Mononuclear cell (primary cell): Measurements from ENCODE around the gene STK10. TPM values are rescaled to one million over a fixed set of nuclear protein-coding genes. Genes with fewer than 3 reads are reported as not detected.
"Not testable (repeated sequence)": the region's sequence is repeated elsewhere in the genome, so short reads cannot be mapped to it uniquely, and the experiment has no call there.

Experiments
- H3K27me3 ChIP-seq: 2 replicates; pipeline ENCODE4 v1.6.0; 2011; ENCODE audit warnings: low read length, control low read depth; ENCODE audit not compliant: insufficient read depth
- H3K4me1 ChIP-seq: 2 replicates; pipeline ENCODE4 v1.5.1; 2011; ENCODE audit warnings: mild to moderate bottlenecking, low read length, control low read depth; ENCODE audit not compliant: insufficient read depth
- H3K4me3 ChIP-seq: 2 replicates; pipeline ENCODE4 v1.5.1; 2011; ENCODE audit warnings: mild to moderate bottlenecking, low read length, moderate library complexity
- H3K9me3 ChIP-seq: 2 replicates; pipeline ENCODE4 v1.5.1; 2011; ENCODE audit warnings: low read depth, mild to moderate bottlenecking, control low read depth, low read length
- total RNA-seq: library from RNA; depleted of rRNA; stranded (reverse); fragments of >200 nt; gene quantifications from one replicate; pipeline ENCODE4 v1.2.3, GENCODE V29; 2012

The STK10 gene
- total RNA-seq, 1 donor: 134 TPM

- H3K4me3 ChIP-seq: no peak overlapping the region
These were observed 12.5 kb upstream of the STK10 start for GRCh38 chr5:172200476-172200875.

GRCh38 chr5:172199446-172199845, 11.4 kb upstream of the STK10 start:
- Histone ChIP-seq H3K4me1 (peaks cover 17% of the 10 kb centered on the region), H3K27me3 (no peaks in the 10 kb centered on the region), H3K9me3 (no peaks in the 10 kb centered on the region), H3K4me3 (no peak overlapping the region)

More at GRCh38 chr5:172200476-172200875, 12.5 kb upstream of the STK10 start:
- no peaks in the 10 kb centered on the region for H3K9me3 ChIP-seq
- peaks cover 17% of the 10 kb centered on the region for H3K4me1 ChIP-seq
- H3K27me3 ChIP-seq: no peaks in the 10 kb centered on the region

GRCh38 chr5:172197775-172198174, 9.8 kb upstream of the STK10 start:
- H3K4me1 ChIP-seq: peaks cover 17% of the 10 kb centered on the region
- H3K9me3 ChIP-seq, H3K4me3 ChIP-seq, H3K27me3 ChIP-seq: not testable (repeated sequence)

- Histone ChIP-seq H3K4me1 (peaks cover 10% of the 10 kb centered on the region), H3K4me3 (no peak overlapping the region), H3K27me3 (no peaks in the 10 kb centered on the region), H3K9me3 (no peaks in the 10 kb centered on the region)
These were observed 7.2 kb upstream of the STK10 start for GRCh38 chr5:172194985-172195774.

GRCh38 chr5:172193872-172194271, 5.8 kb upstream of the STK10 start, which contains the start of gene EFCAB9:
EFCAB9 (plus strand) TSS chr5:172194172; CDS start chr5:172194173, 1 bp downstream.
- H3K4me3 ChIP-seq: no peak within 1 kb of the TSS
- no peaks in the 10 kb centered on the region for H3K9me3 ChIP-seq
- peaks cover under 1% of the 10 kb centered on the region for H3K4me1 ChIP-seq
- H3K27me3 ChIP-seq: no peaks in the 10 kb centered on the region

- H3K27me3 ChIP-seq: no peaks in the 10 kb centered on the region
These were observed 1.8 kb upstream of the STK10 start for GRCh38 chr5:172189693-172190296.

GRCh38 chr5:172188893-172189692, 1.1 kb upstream of the STK10 start:
- H3K4me3 ChIP-seq: peak overlapping the region; percentile 85
- H3K4me1 ChIP-seq: peaks cover 32% of the 10 kb centered on the region
- no peaks in the 10 kb centered on the region for H3K27me3 ChIP-seq
- no peaks in the 10 kb centered on the region for H3K9me3 ChIP-seq

More at GRCh38 chr5:172189693-172190296, 1.8 kb upstream of the STK10 start:
- H3K9me3 ChIP-seq: no peaks in the 10 kb centered on the region
- peaks cover 25% of the 10 kb centered on the region for H3K4me1 ChIP-seq
- H3K4me3 ChIP-seq: no peak overlapping the region

- Histone ChIP-seq H3K9me3 (no peaks in the 10 kb centered on the region), H3K4me1 (peaks cover 49% of the 10 kb centered on the region), H3K27me3 (no peaks in the 10 kb centered on the region)
These were observed 649 bp downstream of the STK10 start for GRCh38 chr5:172187118-172188032.

GRCh38 chr5:172186114-172186695, 1.8 kb downstream of the STK10 start:
- Histone ChIP-seq H3K27me3 (no peaks in the 10 kb centered on the region), H3K4me1 (peaks cover 59% of the 10 kb centered on the region), H3K9me3 (no peaks in the 10 kb centered on the region), H3K4me3 (peak overlapping the region; percentile 85)

More at GRCh38 chr5:172187118-172188032, 649 bp downstream of the STK10 start:
- peak overlapping the region; percentile 85 for H3K4me3 ChIP-seq

GRCh38 chr5:172185096-172185461, 2.9 kb downstream of the STK10 start:
- no peaks in the 10 kb centered on the region for H3K9me3 ChIP-seq
- no peaks in the 10 kb centered on the region for H3K27me3 ChIP-seq
- peak overlapping the region; percentile 85 for H3K4me3 ChIP-seq
- peaks cover 71% of the 10 kb centered on the region for H3K4me1 ChIP-seq

- Histone ChIP-seq H3K9me3 (no peaks in the 10 kb centered on the region), H3K27me3 (no peaks in the 10 kb centered on the region), H3K4me3 (no peak overlapping the region), H3K4me1 (peaks cover 82% of the 10 kb centered on the region)
These were observed 4.1 kb downstream of the STK10 start for GRCh38 chr5:172183881-172184280.

GRCh38 chr5:172182291-172182690, 5.7 kb downstream of the STK10 start:
- H3K9me3 ChIP-seq: no peaks in the 10 kb centered on the region
- no peak overlapping the region for H3K4me3 ChIP-seq
- H3K4me1 ChIP-seq: peaks cover 94% of the 10 kb centered on the region
- no peaks in the 10 kb centered on the region for H3K27me3 ChIP-seq

GRCh38 chr5:172180936-172181335, 7.1 kb downstream of the STK10 start:
- Histone ChIP-seq H3K4me3 (no peak overlapping the region), H3K9me3 (no peaks in the 10 kb centered on the region), H3K27me3 (no peaks in the 10 kb centered on the region), H3K4me1 (peaks cover 99% of the 10 kb centered on the region)
